K562 (cell line): ENCODE measurements around the gene IGF2BP3. TPM values are rescaled to one million over a fixed set of nuclear protein-coding genes. Genes with fewer than 3 reads are reported as not detected.

Experiments used
- ATF1 ChIP-seq, 2 experiments: fragments of 450-650 bp in 1 of 2; IDR thresholded peaks; 2 replicates each; pipeline ENCODE4 v1.6.1; 2016; ENCODE audit warnings: missing compliant biosample characterization in 1 of 2, missing genetic modification characterization in 1 of 2
- BRF1 ChIP-seq: IDR thresholded peaks from 3 replicates; pipeline ENCODE4 v1.6.1; 2011; ENCODE audit warnings: borderline replicate concordance, mild to moderate bottlenecking; ENCODE audit not compliant: insufficient read length; ENCODE audit errors: extremely low read depth
- CREBBP ChIP-seq: IDR thresholded peaks from one replicate; pipeline ENCODE4 v1.6.1; 2012; ENCODE audit warnings: low read depth, mild to moderate bottlenecking, control low read depth, inconsistent platforms, low read length
- FOXP1 ChIP-seq: sonication (generic); formaldehyde crosslinking; IDR thresholded peaks from 2 replicates; pipeline ENCODE4 v1.8.0; 2022; ENCODE audit warnings: mild to moderate bottlenecking, missing genetic modification reagents
- GTF2A2 ChIP-seq: IDR thresholded peaks from 2 replicates; pipeline ENCODE4 v1.6.1; 2016; ENCODE audit warnings: mild to moderate bottlenecking, missing genetic modification characterization, missing compliant biosample characterization
- HDAC2 ChIP-seq: fragments of 450-650 bp; IDR thresholded peaks from 2 replicates; pipeline ENCODE4 v1.6.1; 2016; ENCODE audit warnings: mild to moderate bottlenecking
- HNRNPH1 ChIP-seq: fragments of 200-400 bp; formaldehyde crosslinking; optimal IDR thresholded peaks from 2 replicates; pipeline ENCODE3; 2017; ENCODE audit warnings: low read depth, mild to moderate bottlenecking, low read length, moderate library complexity
- JUNB ChIP-seq: fragments of 450-650 bp; formaldehyde crosslinking; conservative IDR thresholded peaks from 2 replicates; pipeline ENCODE4 v1.4.0; 2020; ENCODE audit warnings: mild to moderate bottlenecking
- MAFF ChIP-seq: IDR thresholded peaks from 2 replicates; pipeline ENCODE4 v1.6.1; 2012; ENCODE audit warnings: low read length, improper control_type of control experiment
- REST ChIP-seq, 2 experiments: fragments of 450-650 bp; formaldehyde crosslinking in 1 of 2; IDR thresholded peaks; 2 replicates each; pipeline versions ENCODE4 v1.4.0 to v1.6.1; 2014 to 2020; ENCODE audit warnings: mild to moderate bottlenecking in 2 of 2, borderline replicate concordance in 1 of 2, low read depth in 1 of 2
- RUNX1 ChIP-seq: sonication (generic); IDR thresholded peaks from 2 replicates; pipeline ENCODE4 v1.6.1; 2016; ENCODE audit warnings: antibody characterized with exemption, low read depth
- SMARCB1 ChIP-seq: IDR thresholded peaks from 2 replicates; pipeline ENCODE4 v1.6.1; 2011; ENCODE audit warnings: improper control_type of control experiment, low read depth; ENCODE audit not compliant: insufficient read length
- ZNF23 ChIP-seq: fragments of 250-450 bp; sonication (Bioruptor Pico); IDR thresholded peaks from 2 replicates; pipeline ENCODE4 v1.4.0; 2020; ENCODE audit warnings: mild to moderate bottlenecking
- ZNF3 ChIP-seq: fragments of 250-450 bp; sonication (Bioruptor Pico); IDR thresholded peaks from 2 replicates; pipeline ENCODE4 v1.5.0; 2021; ENCODE audit warnings: mild to moderate bottlenecking, moderate library complexity
- ZNF584 ChIP-seq: fragments of 200-800 bp; sonication (Bioruptor generic); IDR thresholded peaks from 2 replicates; pipeline ENCODE4 v1.6.1; 2016; ENCODE audit warnings: low read depth, mild to moderate bottlenecking, missing genetic modification characterization, missing compliant biosample characterization
- polyA plus RNA-seq, 8 experiments: library from polyadenylated mRNA; depleted of rRNA in 4 of 8; stranded (reverse) in 5 of 8; unstranded in 3 of 8; fragments of >200 nt; fragmentation: Nextera tagmentation in 2 of 8; fragmentation: Illumina TruSeq in 1 of 8; extraction: Ambion mirVana in 2 of 8; extraction: Trizol in 1 of 8; gene quantifications; 2 replicates each; pipeline versions ENCODE4 v1.2.1 to v1.2.3, GENCODE V29; 2011 to 2014; ENCODE audit warnings: inconsistent platforms in 1 of 8, missing spikeins in 1 of 8
- total RNA-seq, 7 experiments: library from RNA; depleted of rRNA in 6 of 7; stranded (reverse); fragments of >200 nt in 6 of 7; fragmentation: Illumina TruSeq in 2 of 7; extraction: Trizol in 2 of 7; gene quantifications; 2 replicates each; pipeline versions ENCODE4 v1.2.1 to v1.2.3, GENCODE V29; 2011 to 2021; ENCODE audit warnings: low replicate concordance in 1 of 7
- TF ChIP-seq, protein P1 (sequence below): fragments of 450-650 bp; IDR thresholded peaks from 2 replicates; pipeline ENCODE4 v1.7.1; 2018; ENCODE audit warnings: mild to moderate bottlenecking, low read depth; ENCODE audit not compliant: partially characterized antibody

Gene IGF2BP3
- total and polyA plus RNA-seq, 9 of the 15 experiments (the other 6 are each of a cell fraction or from before 2014, with no cell fraction given): 8.4 to 88.1 (median 61.2) TPM

GRCh38 chr7:23298885-23299769 lies 171.2 kb downstream of the IGF2BP3 start, which contains the start of gene MALSU1 (continued):
- TF ChIP-seq SMARCB1 (no peak), ZNF584 (CRISPR knock-in tag) (no peak), GTF2A2 (no peak), FOXP1 (0 out of 2 replicates have a peak, but pooled peaks have one; percentile 31), JUNB (CRISPR knock-in tag) (no peak), REST (IDR thresholded peaks at IDR 0.05; ENCODE audit: borderline replicate concordance) (no peak), REST (CRISPR knock-in tag; IDR thresholded peaks at IDR 0.05; ENCODE audit: low read depth) (peak; percentile 29; the same call in 1 of the 2 replicates), HDAC2 (no peak), ZNF23 (CRISPR knock-in tag) (no peak), BRF1 (no peak), CREBBP (no peak), MAFF (no peak), ATF1 (CRISPR knock-in tag; IDR thresholded peaks at IDR 0.05) (peak; percentile 65), ATF1 (tag; IDR thresholded peaks at IDR 0.05) (peak; percentile 96), HNRNPH1 (no peak), RUNX1 (no peak), ZNF3 (CRISPR knock-in tag) (no peak)
- TF ChIP-seq, protein P1, sequence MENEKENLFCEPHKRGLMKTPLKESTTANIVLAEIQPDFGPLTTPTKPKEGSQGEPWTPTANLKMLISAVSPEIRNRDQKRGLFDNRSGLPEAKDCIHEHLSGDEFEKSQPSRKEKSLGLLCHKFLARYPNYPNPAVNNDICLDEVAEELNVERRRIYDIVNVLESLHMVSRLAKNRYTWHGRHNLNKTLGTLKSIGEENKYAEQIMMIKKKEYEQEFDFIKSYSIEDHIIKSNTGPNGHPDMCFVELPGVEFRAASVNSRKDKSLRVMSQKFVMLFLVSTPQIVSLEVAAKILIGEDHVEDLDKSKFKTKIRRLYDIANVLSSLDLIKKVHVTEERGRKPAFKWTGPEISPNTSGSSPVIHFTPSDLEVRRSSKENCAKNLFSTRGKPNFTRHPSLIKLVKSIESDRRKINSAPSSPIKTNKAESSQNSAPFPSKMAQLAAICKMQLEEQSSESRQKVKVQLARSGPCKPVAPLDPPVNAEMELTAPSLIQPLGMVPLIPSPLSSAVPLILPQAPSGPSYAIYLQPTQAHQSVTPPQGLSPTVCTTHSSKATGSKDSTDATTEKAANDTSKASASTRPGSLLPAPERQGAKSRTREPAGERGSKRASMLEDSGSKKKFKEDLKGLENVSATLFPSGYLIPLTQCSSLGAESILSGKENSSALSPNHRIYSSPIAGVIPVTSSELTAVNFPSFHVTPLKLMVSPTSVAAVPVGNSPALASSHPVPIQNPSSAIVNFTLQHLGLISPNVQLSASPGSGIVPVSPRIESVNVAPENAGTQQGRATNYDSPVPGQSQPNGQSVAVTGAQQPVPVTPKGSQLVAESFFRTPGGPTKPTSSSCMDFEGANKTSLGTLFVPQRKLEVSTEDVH: no peak
